Immature natural killer cell (primary cell): ENCODE data around the gene CBS. TPM values are rescaled to one million over a fixed set of nuclear protein-coding genes. Genes with fewer than 3 reads are reported as not detected.
A peak's percentile ranks its signal among the peaks of the same experiment; 100 is the strongest.
"Not testable (repeated sequence)": the region's sequence is repeated elsewhere in the genome, so short reads cannot be mapped to it uniquely, and the experiment has no call there.

ENCODE experiments used
- DNase-seq, 3 donors: peaks; one replicate each; pipeline ENCODE4 v3.0.0; 2022; ENCODE audit warnings: mixed read lengths in 1 of 3
- H3K27ac Mint-ChIP-seq, 6 donors: one replicate each; pipeline ENCODE4 v1.8.0; 2020; ENCODE audit warnings: mixed read lengths in 6 of 6, mild to moderate bottlenecking in 5 of 6, inconsistent platforms in 4 of 6, moderate library complexity in 3 of 6
- H3K27me3 Mint-ChIP-seq, 3 donors: one replicate each; pipeline ENCODE4 v1.8.0; 2020 to 2021; ENCODE audit warnings: low read depth in 3 of 3, mild to moderate bottlenecking in 3 of 3, mixed read lengths in 3 of 3, moderate library complexity in 3 of 3, inconsistent platforms in 1 of 3
- H3K36me3 Mint-ChIP-seq, 3 donors: one replicate each; pipeline ENCODE4 v1.8.0; 2020; ENCODE audit warnings: mixed read lengths in 3 of 3, inconsistent platforms in 2 of 3, mild to moderate bottlenecking in 2 of 3
- H3K4me1 Mint-ChIP-seq, 2 donors: one replicate each; pipeline ENCODE4 v1.8.0; 2020; ENCODE audit warnings: inconsistent platforms in 2 of 2, mild to moderate bottlenecking in 2 of 2, mixed read lengths in 2 of 2, moderate library complexity in 1 of 2
- H3K4me3 Mint-ChIP-seq, 5 donors: one replicate each; pipeline ENCODE4 v1.8.0; 2020; ENCODE audit warnings: mild to moderate bottlenecking in 5 of 5, mixed read lengths in 5 of 5, inconsistent platforms in 3 of 5, moderate library complexity in 3 of 5
- H3K9me3 Mint-ChIP-seq, 6 donors: one replicate each; pipeline ENCODE4 v1.8.0; 2020; ENCODE audit warnings: mild to moderate bottlenecking in 6 of 6, mixed read lengths in 6 of 6, inconsistent platforms in 4 of 6, moderate library complexity in 3 of 6
- polyA plus RNA-seq, 3 donors: library from polyadenylated mRNA; unstranded; fragments of 300-500 nt; fragmentation: Illumina TruSeq; gene quantifications; one replicate each; pipeline ENCODE4 v1.2.3, GENCODE V29; 2021

The CBS gene
- not detected for polyA plus RNA-seq

DNA sequence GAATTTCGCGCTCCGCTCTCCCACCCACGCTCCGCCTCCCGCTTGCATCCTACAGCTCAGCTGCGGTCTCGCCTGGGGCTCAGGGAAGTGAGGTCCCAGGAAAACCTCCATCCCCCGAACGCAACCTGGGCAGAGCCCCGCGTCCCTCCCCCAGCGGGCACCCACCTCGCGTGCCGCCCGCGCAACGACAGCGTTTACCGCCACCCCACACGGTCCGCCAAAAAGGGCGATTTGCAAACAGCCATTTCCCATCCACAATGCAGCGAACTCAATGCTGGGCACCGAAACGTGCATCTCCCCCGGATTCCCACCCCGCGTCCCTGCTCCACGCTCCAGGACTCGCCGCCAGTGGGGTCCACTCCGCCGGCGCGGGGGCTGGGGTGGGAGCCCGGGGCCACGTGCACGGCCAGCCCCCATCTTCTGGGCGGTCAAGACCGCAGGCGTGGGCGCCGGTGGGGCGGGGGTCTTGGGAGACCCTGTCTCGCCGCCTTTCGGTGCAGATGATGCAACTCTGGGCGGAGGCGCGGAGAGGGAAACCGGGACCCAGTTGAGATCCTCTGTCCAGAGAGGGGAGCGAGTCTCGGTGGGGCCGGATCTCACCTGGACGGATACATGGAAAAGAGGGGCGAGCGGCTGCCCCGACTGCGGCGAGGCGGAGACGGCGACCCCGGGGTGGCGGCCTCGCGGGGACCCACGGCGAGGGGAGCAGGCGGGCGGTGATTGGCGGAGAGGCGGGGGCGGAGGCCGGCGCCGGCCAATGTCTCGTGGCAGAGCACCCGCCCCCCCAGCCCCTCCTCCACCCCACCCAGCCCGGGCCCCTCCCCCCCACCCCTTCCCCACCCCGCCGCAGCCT, at the start of gene CBS:
CBS (minus strand) TSS at position 666 of the 853 bp plus-strand sequence. CDS start 3,642 bp downstream, outside the sequence.
- not testable (repeated sequence) for H3K4me1 Mint-ChIP-seq, H3K9me3 Mint-ChIP-seq, H3K27ac Mint-ChIP-seq, DNase-seq, H3K36me3 Mint-ChIP-seq, H3K4me3 Mint-ChIP-seq, H3K27me3 Mint-ChIP-seq

DNA sequence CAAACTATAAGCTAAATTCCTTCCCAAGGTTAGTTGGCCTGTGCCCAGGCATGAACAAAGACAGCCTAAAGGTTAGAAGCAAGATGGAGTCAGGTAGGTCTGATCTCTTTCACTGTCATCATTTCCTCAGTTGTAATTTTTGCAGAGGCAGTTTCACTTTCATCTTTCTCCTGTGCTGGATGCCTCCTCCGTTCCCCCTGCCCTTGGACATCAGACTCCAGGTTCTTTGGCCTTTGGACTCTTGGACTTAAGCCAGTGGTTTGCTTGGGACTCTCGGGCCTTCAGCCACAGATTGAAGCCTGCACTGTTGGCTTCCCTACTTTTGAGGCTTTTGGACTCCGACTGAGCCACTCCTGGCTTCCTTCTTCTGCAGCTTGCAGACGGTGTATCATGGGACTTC, 40.3 kb upstream of the CBS start:
- H3K9me3 Mint-ChIP-seq, H3K4me3 Mint-ChIP-seq, H3K36me3 Mint-ChIP-seq, H3K4me1 Mint-ChIP-seq, H3K27ac Mint-ChIP-seq, H3K27me3 Mint-ChIP-seq, DNase-seq: not testable (repeated sequence)

DNA sequence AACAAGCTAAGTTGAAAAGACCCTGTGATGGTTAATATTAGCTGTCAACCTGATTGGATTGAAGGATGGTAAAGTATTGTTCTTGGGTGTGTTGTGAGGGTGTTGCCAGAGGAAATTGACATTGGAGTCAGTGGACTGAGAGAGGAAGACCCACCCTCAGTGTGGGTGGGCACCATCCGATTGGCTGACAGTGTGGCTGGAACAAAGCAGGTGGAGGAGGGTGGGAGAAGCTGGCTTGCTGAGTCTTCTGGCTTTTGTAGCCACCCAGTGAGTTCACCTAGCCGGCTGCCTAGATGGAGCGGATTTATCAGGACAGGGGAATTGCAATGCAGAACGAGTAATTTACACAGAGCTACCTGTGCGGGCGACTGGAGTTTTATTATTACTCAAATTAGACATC, 38.8 kb upstream of the CBS start:
- not testable (repeated sequence) for H3K27ac Mint-ChIP-seq, H3K9me3 Mint-ChIP-seq, DNase-seq, H3K4me3 Mint-ChIP-seq, H3K27me3 Mint-ChIP-seq, H3K36me3 Mint-ChIP-seq, H3K4me1 Mint-ChIP-seq

GRCh38 chr21:43109006-43109405, 33.4 kb upstream of the CBS start:
- not testable (repeated sequence) for DNase-seq, H3K27me3 Mint-ChIP-seq, H3K27ac Mint-ChIP-seq, H3K4me3 Mint-ChIP-seq, H3K4me1 Mint-ChIP-seq, H3K9me3 Mint-ChIP-seq, H3K36me3 Mint-ChIP-seq

DNA sequence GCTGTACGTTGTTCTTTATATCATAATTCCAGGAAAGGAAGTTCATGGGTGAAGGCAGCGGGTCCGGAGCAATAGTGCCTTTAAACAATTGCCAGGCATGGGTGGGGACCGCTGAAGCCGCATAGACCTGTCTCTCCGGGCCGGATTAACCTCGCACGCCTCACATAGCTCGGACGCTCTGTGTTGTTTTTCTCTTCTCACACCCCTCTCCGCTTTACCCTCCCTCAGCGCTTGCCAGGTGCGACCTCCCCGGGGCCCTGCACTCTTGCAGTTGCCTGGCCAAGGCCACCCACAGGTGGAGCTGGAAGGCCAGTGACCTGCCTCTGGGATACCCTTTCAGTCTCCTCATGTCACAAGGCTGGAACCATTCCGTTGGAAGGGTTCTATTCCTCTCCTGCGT, 32.5 kb upstream of the CBS start:
- not testable (repeated sequence) for H3K27me3 Mint-ChIP-seq, H3K9me3 Mint-ChIP-seq, H3K36me3 Mint-ChIP-seq, DNase-seq, H3K4me1 Mint-ChIP-seq, H3K4me3 Mint-ChIP-seq, H3K27ac Mint-ChIP-seq

DNA sequence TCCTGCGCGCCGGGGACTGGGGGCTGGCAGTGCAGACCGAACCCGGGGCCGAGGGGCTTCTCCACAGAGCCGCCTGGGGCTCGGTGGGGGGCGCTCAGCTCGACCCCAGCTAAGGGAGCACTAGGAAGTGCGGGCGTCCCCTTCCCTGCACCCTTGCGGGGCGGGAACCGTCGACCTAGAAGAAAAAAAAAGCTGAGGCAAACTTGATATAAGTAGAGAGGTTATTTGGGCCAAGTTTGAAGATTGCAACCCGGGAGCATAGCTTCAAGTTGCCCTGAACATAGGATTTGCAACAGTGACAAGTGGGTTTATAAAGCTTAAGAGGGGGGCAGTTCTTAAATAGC, 32.1 kb upstream of the CBS start:
- H3K4me3 Mint-ChIP-seq, H3K9me3 Mint-ChIP-seq, H3K27me3 Mint-ChIP-seq, DNase-seq, H3K27ac Mint-ChIP-seq, H3K36me3 Mint-ChIP-seq, H3K4me1 Mint-ChIP-seq: not testable (repeated sequence)

GRCh38 chr21:43106965-43107793, 31.5 kb upstream of the CBS start, which contains the start of gene U2AF1:
Gene U2AF1 (minus strand): TSS chr21:43107570. CDS start chr21:43107494, 76 bp downstream.
- Mint-ChIP-seq H3K4me3 (peak within 1 kb of the TSS in 2 of 5 donors; percentile 38 to 68), H3K27ac (peak within 1 kb of the TSS in 1 of 6 donors; percentile 71)
- H3K36me3 Mint-ChIP-seq, H3K9me3 Mint-ChIP-seq, H3K4me1 Mint-ChIP-seq, H3K27me3 Mint-ChIP-seq: not testable (repeated sequence)
- peak; percentile 58 to 76 (median 72) for DNase-seq

- not testable (repeated sequence) for H3K4me3 Mint-ChIP-seq, H3K4me1 Mint-ChIP-seq, DNase-seq, H3K27me3 Mint-ChIP-seq, H3K27ac Mint-ChIP-seq, H3K36me3 Mint-ChIP-seq, H3K9me3 Mint-ChIP-seq
Measured at GRCh38 chr21:43104642-43105041, 29.0 kb upstream of the CBS start.

GRCh38 chr21:43102281-43102680, 26.6 kb upstream of the CBS start:
- H3K27ac Mint-ChIP-seq, DNase-seq, H3K36me3 Mint-ChIP-seq, H3K9me3 Mint-ChIP-seq, H3K27me3 Mint-ChIP-seq, H3K4me1 Mint-ChIP-seq, H3K4me3 Mint-ChIP-seq: not testable (repeated sequence)

GRCh38 chr21:43101676-43102075, 26.0 kb upstream of the CBS start:
- H3K4me3 Mint-ChIP-seq, H3K27ac Mint-ChIP-seq, H3K27me3 Mint-ChIP-seq, H3K4me1 Mint-ChIP-seq, DNase-seq, H3K36me3 Mint-ChIP-seq, H3K9me3 Mint-ChIP-seq: not testable (repeated sequence)

- not testable (repeated sequence) for H3K9me3 Mint-ChIP-seq, H3K4me3 Mint-ChIP-seq, H3K36me3 Mint-ChIP-seq, DNase-seq, H3K4me1 Mint-ChIP-seq, H3K27ac Mint-ChIP-seq, H3K27me3 Mint-ChIP-seq
Measured at GRCh38 chr21:43101000-43101399, 25.4 kb upstream of the CBS start.

- H3K36me3 Mint-ChIP-seq = not testable (repeated sequence)
Measured at GRCh38 chr21:43091979-43092614, 16.5 kb upstream of the CBS start.

DNA sequence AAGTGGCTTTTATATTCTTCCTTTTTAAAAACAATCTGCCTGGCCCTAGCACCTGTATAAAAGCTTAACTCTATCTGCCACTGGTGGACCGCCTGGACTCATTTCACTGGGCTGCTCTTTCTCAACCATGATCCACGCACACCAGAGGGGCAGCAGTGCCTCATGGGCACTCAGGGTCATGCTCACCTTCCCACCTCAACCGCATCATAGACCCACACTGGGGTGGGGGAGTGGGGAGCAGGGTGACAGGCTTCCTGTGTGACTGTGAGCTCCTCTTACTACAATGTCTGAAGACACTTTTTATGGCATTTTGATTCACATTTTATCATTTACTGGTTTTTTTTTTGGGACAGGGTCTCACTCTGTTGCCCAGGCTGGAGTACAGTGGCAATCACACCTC, 15.3 kb upstream of the CBS start:
- not testable (repeated sequence) for H3K27ac Mint-ChIP-seq, H3K4me3 Mint-ChIP-seq, H3K9me3 Mint-ChIP-seq, H3K27me3 Mint-ChIP-seq, H3K36me3 Mint-ChIP-seq, H3K4me1 Mint-ChIP-seq
- DNase-seq = peak in 2 of 3 donors; percentile 50 to 51

More at GRCh38 chr21:43091979-43092614, 16.5 kb upstream of the CBS start:
- H3K27ac Mint-ChIP-seq, H3K27me3 Mint-ChIP-seq, H3K4me3 Mint-ChIP-seq, H3K9me3 Mint-ChIP-seq, H3K4me1 Mint-ChIP-seq, DNase-seq: not testable (repeated sequence)

DNA sequence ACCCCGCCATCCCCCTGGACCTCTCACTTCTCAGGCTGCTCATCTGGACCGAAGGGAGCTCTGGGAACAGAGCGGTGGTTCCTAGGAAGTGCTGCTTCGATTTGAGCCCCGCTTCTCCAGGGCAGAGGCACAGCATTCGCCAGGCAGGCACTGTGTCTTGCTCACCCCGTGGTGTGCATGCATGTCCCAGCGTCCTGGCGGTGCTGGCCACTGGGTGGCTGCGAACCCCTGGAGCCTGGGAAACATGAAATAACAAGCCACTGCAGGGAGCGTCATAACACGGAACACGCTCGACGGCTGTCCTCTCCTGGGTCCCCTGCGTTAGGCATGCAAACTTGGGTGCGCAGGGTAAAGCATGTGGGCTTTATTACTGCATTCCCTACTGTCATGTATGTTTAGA, 13.8 kb upstream of the CBS start:
- H3K4me3 Mint-ChIP-seq, H3K27ac Mint-ChIP-seq, H3K27me3 Mint-ChIP-seq, H3K4me1 Mint-ChIP-seq, DNase-seq, H3K36me3 Mint-ChIP-seq, H3K9me3 Mint-ChIP-seq: not testable (repeated sequence)
